ENCODE data around the gene FMO1.

DNA sequence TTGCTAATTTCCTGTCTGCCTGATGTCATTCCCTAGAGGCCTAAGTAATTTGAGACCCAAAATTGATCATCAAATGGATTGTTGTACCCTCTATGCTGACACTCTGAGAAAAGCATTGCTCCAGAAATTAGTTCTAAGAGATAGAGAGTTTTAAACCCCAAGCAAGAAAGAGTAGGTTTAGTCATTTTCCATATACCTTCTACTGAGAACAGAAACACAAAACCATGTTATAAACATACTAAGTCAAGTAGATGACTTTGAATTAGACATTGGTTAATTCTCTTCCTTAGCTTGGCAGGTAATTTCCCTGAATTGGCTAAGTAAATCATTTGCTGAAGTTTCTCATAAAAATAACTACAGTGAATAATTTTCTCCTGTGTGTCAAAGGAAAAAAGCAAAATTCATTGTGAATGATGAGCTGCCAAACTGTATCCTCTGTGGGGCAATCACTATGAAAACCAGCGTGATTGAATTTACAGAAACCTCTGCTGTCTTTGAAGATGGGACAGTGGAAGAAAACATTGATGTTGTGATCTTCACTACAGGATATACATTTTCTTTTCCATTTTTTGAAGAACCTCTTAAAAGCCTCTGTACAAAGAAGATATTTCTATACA, 85.8 kb downstream of the FMO1 start:
- TF ChIP-seq, protein P1, sequence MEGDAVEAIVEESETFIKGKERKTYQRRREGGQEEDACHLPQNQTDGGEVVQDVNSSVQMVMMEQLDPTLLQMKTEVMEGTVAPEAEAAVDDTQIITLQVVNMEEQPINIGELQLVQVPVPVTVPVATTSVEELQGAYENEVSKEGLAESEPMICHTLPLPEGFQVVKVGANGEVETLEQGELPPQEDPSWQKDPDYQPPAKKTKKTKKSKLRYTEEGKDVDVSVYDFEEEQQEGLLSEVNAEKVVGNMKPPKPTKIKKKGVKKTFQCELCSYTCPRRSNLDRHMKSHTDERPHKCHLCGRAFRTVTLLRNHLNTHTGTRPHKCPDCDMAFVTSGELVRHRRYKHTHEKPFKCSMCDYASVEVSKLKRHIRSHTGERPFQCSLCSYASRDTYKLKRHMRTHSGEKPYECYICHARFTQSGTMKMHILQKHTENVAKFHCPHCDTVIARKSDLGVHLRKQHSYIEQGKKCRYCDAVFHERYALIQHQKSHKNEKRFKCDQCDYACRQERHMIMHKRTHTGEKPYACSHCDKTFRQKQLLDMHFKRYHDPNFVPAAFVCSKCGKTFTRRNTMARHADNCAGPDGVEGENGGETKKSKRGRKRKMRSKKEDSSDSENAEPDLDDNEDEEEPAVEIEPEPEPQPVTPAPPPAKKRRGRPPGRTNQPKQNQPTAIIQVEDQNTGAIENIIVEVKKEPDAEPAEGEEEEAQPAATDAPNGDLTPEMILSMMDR (IDR thresholded peaks at IDR 0.05; ENCODE audit: low read length), result no peak
- TF ChIP-seq EZH2 (IDR thresholded peaks at IDR 0.05; ENCODE audit: borderline replicate concordance, low read length), result no peak
